Duodenal mucosa (tissue), 2 donors: ENCODE results near the gene ARHGAP18.

Source experiments
- H3K27ac ChIP-seq: one replicate; pipeline ENCODE4 v1.7.0; 2013; ENCODE audit warnings: low read depth, low read length
- H3K27me3 ChIP-seq, 2 donors: one replicate each; pipeline ENCODE4 v1.7.0; 2013; ENCODE audit warnings: low read length in 2 of 2, control low read depth in 1 of 2; ENCODE audit not compliant: insufficient read depth in 2 of 2, control insufficient read depth in 1 of 2
- H3K36me3 ChIP-seq, 2 donors: one replicate each; pipeline ENCODE4 v1.7.0; 2013; ENCODE audit warnings: low read length in 2 of 2, control low read depth in 1 of 2; ENCODE audit not compliant: insufficient read depth in 2 of 2, control insufficient read depth in 1 of 2
- H3K4me1 ChIP-seq, 2 donors: one replicate each; pipeline ENCODE4 v1.7.0; 2013; ENCODE audit warnings: low read length in 2 of 2, control low read depth in 1 of 2; ENCODE audit not compliant: insufficient read depth in 2 of 2, control insufficient read depth in 1 of 2
- H3K4me3 ChIP-seq, 2 donors: one replicate each; pipeline ENCODE4 v1.7.0; 2013; ENCODE audit warnings: low read length in 2 of 2, low read depth in 1 of 2
- H3K9ac ChIP-seq, 2 donors: one replicate each; pipeline ENCODE4 v1.7.0; 2013; ENCODE audit warnings: low read length in 2 of 2, low read depth in 1 of 2
- H3K9me3 ChIP-seq, 2 donors: one replicate each; pipeline ENCODE4 v1.7.0; 2013; ENCODE audit warnings: low read length in 2 of 2, control low read depth in 1 of 2; ENCODE audit not compliant: control insufficient read depth in 1 of 2

The ARHGAP18 gene

DNA sequence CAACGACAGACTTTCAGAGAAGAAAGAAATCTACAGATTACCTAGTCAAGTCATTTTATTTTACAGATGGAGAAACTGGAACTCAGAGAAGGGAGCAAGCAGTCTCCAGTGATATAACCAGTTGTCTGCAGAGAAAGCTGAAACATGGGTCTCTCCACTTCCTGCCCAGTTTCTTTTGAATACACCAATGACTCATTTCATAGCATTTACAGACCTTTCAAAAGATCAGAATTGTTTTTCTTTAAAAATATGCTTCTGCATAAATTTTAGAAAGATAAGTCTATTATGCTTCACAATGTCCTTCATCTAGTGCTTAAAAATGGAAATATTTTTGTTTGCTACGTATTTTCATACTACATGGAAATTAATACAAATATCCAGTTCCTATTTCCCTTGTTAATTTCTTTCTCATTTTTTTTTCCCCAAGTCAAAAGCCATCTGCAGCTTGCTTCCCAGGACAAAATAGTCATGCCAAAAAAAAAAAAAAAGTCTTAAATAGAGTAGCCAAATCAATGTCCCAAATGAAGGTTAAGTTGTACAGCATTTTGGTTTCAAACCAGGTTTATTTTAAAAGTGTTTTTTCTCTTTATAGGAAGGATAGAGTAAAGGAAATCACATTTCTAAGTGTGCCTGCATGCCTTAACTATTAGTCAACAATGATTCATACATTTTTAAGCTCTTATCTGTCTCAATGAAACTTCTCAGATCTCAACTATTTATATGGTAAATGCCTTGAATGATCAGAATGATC is 36.9 kb downstream of the ARHGAP18 start:
- H3K27ac ChIP-seq, result peak overlapping the region; percentile 6
- H3K9me3 ChIP-seq, result no peaks in the 10 kb centered on the region
- H3K4me1 ChIP-seq, result peaks cover 24 to 36% of the 10 kb centered on the region in 2 donors
- H3K4me3 ChIP-seq, result no peak overlapping the region
- no peaks in the 10 kb centered on the region for H3K27me3 ChIP-seq
- no peak overlapping the region for H3K9ac ChIP-seq
- no peaks in the 10 kb centered on the region for H3K36me3 ChIP-seq

- Histone ChIP-seq H3K4me1 (peaks cover 25 to 36% of the 10 kb centered on the region in 2 donors), H3K4me3 (peak overlapping the region in 1 of 2 donors; percentile 0), H3K27ac (peak overlapping the region; percentile 6)
Measured at GRCh38 chr6:129672341-129672682, 37.7 kb downstream of the ARHGAP18 start.

GRCh38 chr6:129671442-129672340 is 38.3 kb downstream of the ARHGAP18 start:
- peak overlapping the region in 1 of 2 donors; percentile 0 for H3K4me3 ChIP-seq
- H3K4me1 ChIP-seq, result peaks cover 24 to 40% of the 10 kb centered on the region in 2 donors
- H3K36me3 ChIP-seq, result no peaks in the 10 kb centered on the region
- no peak overlapping the region for H3K9ac ChIP-seq
- H3K9me3 ChIP-seq, result no peaks in the 10 kb centered on the region
- H3K27ac ChIP-seq, result peak overlapping the region; percentile 6
- no peaks in the 10 kb centered on the region for H3K27me3 ChIP-seq

More at GRCh38 chr6:129672341-129672682, 37.7 kb downstream of the ARHGAP18 start:
- no peak overlapping the region for H3K9ac ChIP-seq
- H3K27me3 ChIP-seq, result no peaks in the 10 kb centered on the region
- no peaks in the 10 kb centered on the region for H3K9me3 ChIP-seq
- H3K36me3 ChIP-seq, result no peaks in the 10 kb centered on the region

DNA sequence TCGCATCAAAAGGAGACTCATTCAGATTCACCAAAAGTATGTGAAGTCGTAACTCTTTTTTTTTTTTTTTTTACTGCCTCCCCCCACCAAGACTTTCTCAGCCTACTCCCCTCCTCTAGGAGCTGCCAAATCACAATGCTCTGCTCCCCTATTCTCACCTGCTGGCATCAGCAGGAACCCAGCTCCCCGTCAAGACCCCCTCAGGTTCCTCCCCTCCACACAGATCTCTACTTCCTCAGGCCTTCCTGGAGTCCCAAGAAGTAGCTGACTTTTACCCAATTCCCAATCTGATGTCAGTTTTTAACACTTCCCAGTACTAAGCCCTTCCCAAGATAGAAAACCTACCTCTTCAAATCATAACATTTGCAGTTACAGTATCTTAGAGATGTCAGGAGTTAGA is 39.3 kb downstream of the ARHGAP18 start:
- no peaks in the 10 kb centered on the region for H3K9me3 ChIP-seq
- no peak overlapping the region for H3K27ac ChIP-seq
- no peaks in the 10 kb centered on the region for H3K36me3 ChIP-seq
- H3K27me3 ChIP-seq, result no peaks in the 10 kb centered on the region
- H3K4me1 ChIP-seq, result peaks cover 34 to 50% of the 10 kb centered on the region in 2 donors
- no peak overlapping the region for H3K4me3 ChIP-seq
- no peak overlapping the region for H3K9ac ChIP-seq

DNA sequence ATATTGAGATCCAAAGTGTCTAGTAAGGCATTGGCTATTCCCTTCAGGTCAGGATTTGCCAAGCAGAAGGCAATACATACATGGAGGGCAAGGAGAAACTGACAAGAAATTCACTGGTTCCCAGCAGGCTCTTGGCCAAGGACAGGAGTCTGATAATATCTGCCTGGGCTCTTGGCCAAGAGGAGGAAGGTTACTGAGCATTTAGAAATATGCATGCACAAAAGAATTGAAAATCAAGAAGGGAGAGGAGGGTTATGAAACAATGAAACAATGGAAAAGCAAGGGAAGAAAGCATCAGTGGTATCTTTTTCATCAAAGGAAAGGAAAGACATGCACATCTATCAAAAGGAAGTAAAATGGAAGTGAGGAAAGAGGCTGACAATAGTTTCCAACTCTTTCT is 42.4 kb downstream of the ARHGAP18 start:
- no peaks in the 10 kb centered on the region for H3K27me3 ChIP-seq
- H3K4me1 ChIP-seq, result peaks cover 59 to 65% of the 10 kb centered on the region in 2 donors
- H3K36me3 ChIP-seq, result no peaks in the 10 kb centered on the region
- no peak overlapping the region for H3K27ac ChIP-seq
- no peaks in the 10 kb centered on the region for H3K9me3 ChIP-seq
- H3K9ac ChIP-seq, result no peak overlapping the region
- no peak overlapping the region for H3K4me3 ChIP-seq

DNA sequence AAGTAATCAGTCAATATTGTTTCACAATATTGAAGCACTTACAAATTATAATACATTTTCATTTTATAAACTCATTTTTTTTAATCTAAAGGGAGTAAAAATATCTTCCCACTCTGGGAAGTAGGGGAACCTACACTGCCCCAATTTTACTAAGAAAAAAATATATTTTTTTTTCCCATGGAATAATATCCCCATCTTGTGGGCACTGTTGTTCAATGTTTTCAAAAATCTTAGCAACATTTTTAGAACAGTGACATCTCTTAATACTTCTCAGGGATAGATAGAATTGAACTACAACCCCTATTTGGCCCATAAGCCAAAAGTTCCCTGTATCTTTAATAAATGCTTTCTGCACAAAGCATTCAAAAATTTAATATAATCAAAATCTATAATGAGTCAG is 42.9 kb downstream of the ARHGAP18 start:
- H3K27me3 ChIP-seq, result no peaks in the 10 kb centered on the region
- no peak overlapping the region for H3K9ac ChIP-seq
- H3K4me1 ChIP-seq, result peaks cover 59 to 65% of the 10 kb centered on the region in 2 donors
- H3K4me3 ChIP-seq, result no peak overlapping the region
- H3K36me3 ChIP-seq, result no peaks in the 10 kb centered on the region
- H3K27ac ChIP-seq, result no peak overlapping the region
- H3K9me3 ChIP-seq, result no peaks in the 10 kb centered on the region

DNA sequence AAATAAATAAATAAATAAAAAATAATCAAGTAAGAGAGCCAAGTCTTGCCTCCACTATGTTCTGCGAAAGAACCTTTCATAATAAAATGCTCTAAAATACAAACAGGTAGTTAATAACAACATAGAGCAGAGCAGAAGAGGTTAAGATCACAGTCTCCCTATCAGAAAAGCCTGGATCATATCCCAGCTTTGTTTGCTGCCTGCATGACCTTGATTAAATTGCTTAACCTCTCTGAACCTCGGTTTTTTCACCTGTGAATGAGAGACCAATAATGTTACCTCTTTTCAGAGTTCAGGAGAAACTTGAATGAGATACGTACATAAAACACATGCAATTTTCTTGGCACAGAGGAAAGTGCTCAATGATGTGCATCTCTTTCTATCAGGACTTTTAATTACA is 44.4 kb downstream of the ARHGAP18 start:
- Histone ChIP-seq H3K36me3 (no peaks in the 10 kb centered on the region), H3K4me3 (no peak overlapping the region), H3K9me3 (no peaks in the 10 kb centered on the region), H3K27me3 (no peaks in the 10 kb centered on the region), H3K4me1 (peaks cover 57 to 68% of the 10 kb centered on the region in 2 donors), H3K9ac (no peak overlapping the region), H3K27ac (no peak overlapping the region)

- H3K27ac ChIP-seq, result no peak overlapping the region
Measured at GRCh38 chr6:129663531-129663930, 46.4 kb downstream of the ARHGAP18 start.

DNA sequence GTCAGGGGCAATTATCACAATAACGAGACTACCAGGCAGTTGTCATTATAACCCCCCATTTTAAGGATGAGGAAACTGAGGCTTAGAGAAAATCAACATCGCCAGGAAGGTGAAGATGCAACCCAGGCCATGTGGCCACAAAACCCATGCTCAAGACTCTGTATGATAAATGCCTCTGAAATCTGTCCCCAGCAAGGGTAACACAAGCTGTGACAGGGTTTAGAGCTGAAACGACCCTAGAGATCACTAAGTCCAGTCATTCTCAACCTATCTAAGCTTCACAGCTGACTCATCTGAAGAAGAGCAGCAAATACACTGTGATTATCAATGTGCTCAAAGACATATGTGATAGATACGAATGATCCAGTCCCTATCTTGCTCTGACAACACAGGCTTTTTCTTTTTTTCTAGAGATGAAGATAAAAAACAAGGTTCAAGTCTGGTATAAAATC is 47.0 kb downstream of the ARHGAP18 start:
- H3K36me3 ChIP-seq, result no peaks in the 10 kb centered on the region
- H3K4me1 ChIP-seq, result peaks cover 64 to 70% of the 10 kb centered on the region in 2 donors
- no peak overlapping the region for H3K9ac ChIP-seq
- H3K9me3 ChIP-seq, result no peaks in the 10 kb centered on the region
- no peak overlapping the region for H3K27ac ChIP-seq
- no peak overlapping the region for H3K4me3 ChIP-seq
- no peaks in the 10 kb centered on the region for H3K27me3 ChIP-seq

More at GRCh38 chr6:129663531-129663930, 46.4 kb downstream of the ARHGAP18 start:
- Histone ChIP-seq H3K36me3 (no peaks in the 10 kb centered on the region), H3K4me3 (peak overlapping the region; percentile 3 to 41), H3K4me1 (peaks cover 64 to 75% of the 10 kb centered on the region in 2 donors), H3K9me3 (no peaks in the 10 kb centered on the region), H3K9ac (no peak overlapping the region), H3K27me3 (no peaks in the 10 kb centered on the region)

GRCh38 chr6:129662406-129662766 is 47.6 kb downstream of the ARHGAP18 start:
- Histone ChIP-seq H3K9me3 (no peaks in the 10 kb centered on the region), H3K27ac (no peak overlapping the region), H3K9ac (no peak overlapping the region), H3K36me3 (no peaks in the 10 kb centered on the region), H3K27me3 (no peaks in the 10 kb centered on the region), H3K4me3 (no peak overlapping the region), H3K4me1 (peaks cover 58 to 64% of the 10 kb centered on the region in 2 donors)
